AG09319 (cell line): ENCODE measurements around the gene DRG2.

ENCODE experiments used
- DNase-seq: peaks from one replicate; pipeline ENCODE4 v3.0.0-alpha.2; 2010; ENCODE audit warnings: low read depth; ENCODE audit errors: extremely low read depth
- CTCF ChIP-seq: IDR thresholded peaks from 2 replicates; pipeline ENCODE4 v1.5.1; 2011; ENCODE audit warnings: low read depth, mild to moderate bottlenecking, inconsistent platforms, low read length, moderate library complexity

DRG2 gene

GRCh38 chr17:18076936-18077335 is 10.8 kb upstream of the DRG2 start:
- TF ChIP-seq CTCF = no peak
- DNase-seq = no peak

- DNase-seq = no peak
- no peak for TF ChIP-seq CTCF
These were observed 8.2 kb upstream of the DRG2 start for GRCh38 chr17:18079543-18079942.

GRCh38 chr17:18084256-18084655 is 3.5 kb upstream of the DRG2 start:
- TF ChIP-seq CTCF = no peak
- DNase-seq = no peak

- no peak for TF ChIP-seq CTCF
- DNase-seq = no peak
These were observed 1.9 kb downstream of the DRG2 start for GRCh38 chr17:18089613-18090012.

GRCh38 chr17:18093616-18094408 is 6.1 kb downstream of the DRG2 start:
- peak; percentile 37 for TF ChIP-seq CTCF
- no peak for DNase-seq

- DNase-seq = no peak
- no peak for TF ChIP-seq CTCF
These were observed 6.7 kb downstream of the DRG2 start for GRCh38 chr17:18094409-18094807.

- DNase-seq = no peak
- TF ChIP-seq CTCF = no peak
These were observed 11.8 kb downstream of the DRG2 start for GRCh38 chr17:18099516-18099915.
